Measurements from ENCODE around the gene NR4A1. TPM values are rescaled to one million over a fixed set of nuclear protein-coding genes. Genes with fewer than 3 reads are reported as not detected.

The NR4A1 gene
- total RNA-seq, 2 donors from 2014 or later: 17.7 to 18.4 TPM

DNA sequence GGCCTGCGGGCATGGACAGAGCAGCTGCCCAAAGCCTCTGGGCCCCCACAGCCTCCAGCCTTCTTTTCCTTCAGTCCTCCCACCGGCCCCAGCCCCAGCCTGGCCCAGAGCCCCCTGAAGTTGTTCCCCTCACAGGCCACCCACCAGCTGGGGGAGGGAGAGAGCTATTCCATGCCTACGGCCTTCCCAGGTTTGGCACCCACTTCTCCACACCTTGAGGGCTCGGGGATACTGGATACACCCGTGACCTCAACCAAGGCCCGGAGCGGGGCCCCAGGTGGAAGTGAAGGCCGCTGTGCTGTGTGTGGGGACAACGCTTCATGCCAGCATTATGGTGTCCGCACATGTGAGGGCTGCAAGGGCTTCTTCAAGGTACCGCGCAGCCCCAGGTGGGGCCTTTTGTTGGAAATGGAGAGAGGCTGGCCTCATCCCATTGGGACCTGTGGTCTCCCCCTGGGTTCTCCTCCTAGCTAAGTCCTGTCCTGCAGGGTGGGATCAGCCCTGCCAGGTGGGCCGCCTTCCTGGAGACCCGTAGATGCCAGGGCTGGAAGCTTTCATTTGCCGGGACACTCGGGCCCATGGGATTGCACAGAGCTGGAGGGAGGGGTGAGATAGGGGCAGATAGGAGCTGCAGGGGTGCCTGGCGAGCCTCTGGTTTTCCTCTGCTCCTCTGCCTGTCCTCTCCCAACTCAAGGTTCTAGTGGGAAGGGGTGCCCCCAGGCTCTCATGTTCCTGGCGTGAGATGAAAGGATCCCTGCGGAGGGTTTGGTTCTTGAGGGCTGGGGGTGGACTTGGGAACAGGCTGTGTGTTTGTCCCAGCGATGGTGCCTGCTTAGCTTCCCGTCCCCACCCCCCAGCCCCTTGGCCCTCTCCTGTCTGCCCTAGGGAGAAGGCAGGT, 3.8 kb downstream of the NR4A1 start:
- H3K9ac ChIP-seq (ENCODE audit: extremely low read depth, low read length, poor library complexity, severe bottlenecking): no peak overlapping the region
- H3K36me3 Mint-ChIP-seq (ENCODE audit: low read depth): peaks cover 18% of the 10 kb centered on the region
- 93 to 98% methylated on average over 8 to 21 of the region's 21 CpGs for WGBS, 2 experiments (ENCODE audit: insufficient coverage in 1 of 2, insufficient read length in 1 of 2)

DNA sequence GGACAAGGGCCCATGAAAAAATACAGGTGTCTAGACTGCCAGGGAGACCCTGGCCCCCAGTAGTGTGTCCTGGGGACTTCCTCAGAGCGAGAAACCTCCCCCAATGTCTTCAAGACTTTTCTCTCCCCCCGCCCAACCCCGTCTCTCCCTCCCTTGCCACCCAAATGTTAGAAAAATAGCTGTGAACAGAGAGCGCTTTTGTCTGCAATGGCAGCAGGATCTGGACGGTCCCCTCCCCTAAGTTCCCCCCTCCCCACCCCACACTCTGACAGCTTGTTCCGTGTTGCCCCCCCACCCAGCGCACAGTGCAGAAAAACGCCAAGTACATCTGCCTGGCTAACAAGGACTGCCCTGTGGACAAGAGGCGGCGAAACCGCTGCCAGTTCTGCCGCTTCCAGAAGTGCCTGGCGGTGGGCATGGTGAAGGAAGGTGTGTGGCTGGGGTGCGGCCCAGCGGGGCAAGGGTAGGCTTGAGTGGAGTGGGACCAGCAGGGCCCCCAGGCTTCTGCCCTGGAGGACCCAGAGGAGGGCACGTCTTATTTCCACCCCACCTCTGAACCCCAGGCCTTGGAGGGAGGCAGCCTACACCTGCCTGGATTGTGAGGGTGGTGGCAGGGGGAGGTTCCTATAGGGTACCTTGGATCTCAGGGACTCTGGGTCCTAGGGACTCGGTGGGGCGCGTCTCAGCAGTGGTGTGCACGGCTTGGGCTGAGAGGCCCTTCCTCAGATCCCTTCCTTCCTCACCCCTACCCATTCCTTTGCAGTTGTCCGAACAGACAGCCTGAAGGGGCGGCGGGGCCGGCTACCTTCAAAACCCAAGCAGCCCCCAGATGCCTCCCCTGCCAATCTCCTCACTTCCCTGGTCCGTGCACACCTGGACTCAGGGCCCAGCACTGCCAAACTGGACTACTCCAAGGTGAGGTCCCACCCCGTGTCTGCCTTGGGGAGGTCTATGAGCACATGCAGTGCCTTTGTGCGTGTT, 4.8 kb downstream of the NR4A1 start:
- no peak overlapping the region for H3K27ac Mint-ChIP-seq
- H3K27ac ChIP-seq (ENCODE audit: low read depth, low read length): no peak overlapping the region
- no peak overlapping the region for H3K4me3 ChIP-seq (ENCODE audit: low read length)
- peaks cover 21% of the 10 kb centered on the region for H3K36me3 ChIP-seq (ENCODE audit: control insufficient read depth, insufficient read depth, low read length)
- H3K9me3 Mint-ChIP-seq: no peaks in the 10 kb centered on the region
- DNase-seq: no peak
- TF ChIP-seq, protein P1, sequence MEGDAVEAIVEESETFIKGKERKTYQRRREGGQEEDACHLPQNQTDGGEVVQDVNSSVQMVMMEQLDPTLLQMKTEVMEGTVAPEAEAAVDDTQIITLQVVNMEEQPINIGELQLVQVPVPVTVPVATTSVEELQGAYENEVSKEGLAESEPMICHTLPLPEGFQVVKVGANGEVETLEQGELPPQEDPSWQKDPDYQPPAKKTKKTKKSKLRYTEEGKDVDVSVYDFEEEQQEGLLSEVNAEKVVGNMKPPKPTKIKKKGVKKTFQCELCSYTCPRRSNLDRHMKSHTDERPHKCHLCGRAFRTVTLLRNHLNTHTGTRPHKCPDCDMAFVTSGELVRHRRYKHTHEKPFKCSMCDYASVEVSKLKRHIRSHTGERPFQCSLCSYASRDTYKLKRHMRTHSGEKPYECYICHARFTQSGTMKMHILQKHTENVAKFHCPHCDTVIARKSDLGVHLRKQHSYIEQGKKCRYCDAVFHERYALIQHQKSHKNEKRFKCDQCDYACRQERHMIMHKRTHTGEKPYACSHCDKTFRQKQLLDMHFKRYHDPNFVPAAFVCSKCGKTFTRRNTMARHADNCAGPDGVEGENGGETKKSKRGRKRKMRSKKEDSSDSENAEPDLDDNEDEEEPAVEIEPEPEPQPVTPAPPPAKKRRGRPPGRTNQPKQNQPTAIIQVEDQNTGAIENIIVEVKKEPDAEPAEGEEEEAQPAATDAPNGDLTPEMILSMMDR (conservative IDR thresholded peaks at IDR 0.05): no peak
- no peak overlapping the region for H3K9ac ChIP-seq (ENCODE audit: extremely low read depth, low read length, poor library complexity, severe bottlenecking)
- 91 to 94% methylated on average over 7 to 26 of the region's 27 CpGs for WGBS, 2 experiments (ENCODE audit: insufficient coverage in 1 of 2, insufficient read length in 1 of 2)
- peaks cover 11% of the 10 kb centered on the region for H3K4me1 Mint-ChIP-seq
- peaks cover 1% of the 10 kb centered on the region for H3K27me3 Mint-ChIP-seq (ENCODE audit: insufficient read depth)
- H3K27me3 ChIP-seq (ENCODE audit: control insufficient read depth, insufficient read depth, low read length, poor library complexity, severe bottlenecking): no peaks in the 10 kb centered on the region
- H3K9me3 ChIP-seq (ENCODE audit: control insufficient read depth, low read length): no peaks in the 10 kb centered on the region
- no peak overlapping the region for H3K4me3 Mint-ChIP-seq
- no peaks in the 10 kb centered on the region for H3K4me1 ChIP-seq (ENCODE audit: control insufficient read depth, insufficient read depth, low read length)
- peaks cover 18% of the 10 kb centered on the region for H3K36me3 Mint-ChIP-seq (ENCODE audit: low read depth)

More for the DNA sequence above, 3.8 kb downstream of the NR4A1 start:
- H3K9me3 ChIP-seq (ENCODE audit: control insufficient read depth, low read length): no peaks in the 10 kb centered on the region
- no peaks in the 10 kb centered on the region for H3K27me3 ChIP-seq (ENCODE audit: control insufficient read depth, insufficient read depth, low read length, poor library complexity, severe bottlenecking)
- TF ChIP-seq, protein P1 (conservative IDR thresholded peaks at IDR 0.05): no peak
- H3K27ac ChIP-seq (ENCODE audit: low read depth, low read length): no peak overlapping the region
- Mint-ChIP-seq H3K27ac (no peak overlapping the region), H3K4me3 (no peak overlapping the region), H3K27me3 (ENCODE audit: insufficient read depth) (peaks cover 2% of the 10 kb centered on the region), H3K4me1 (peaks cover 17% of the 10 kb centered on the region), H3K9me3 (no peaks in the 10 kb centered on the region)
- H3K4me3 ChIP-seq (ENCODE audit: low read length): no peak overlapping the region
- no peak for DNase-seq
- no peaks in the 10 kb centered on the region for H3K4me1 ChIP-seq (ENCODE audit: control insufficient read depth, insufficient read depth, low read length)
- H3K36me3 ChIP-seq (ENCODE audit: control insufficient read depth, insufficient read depth, low read length): peaks cover 21% of the 10 kb centered on the region

DNA sequence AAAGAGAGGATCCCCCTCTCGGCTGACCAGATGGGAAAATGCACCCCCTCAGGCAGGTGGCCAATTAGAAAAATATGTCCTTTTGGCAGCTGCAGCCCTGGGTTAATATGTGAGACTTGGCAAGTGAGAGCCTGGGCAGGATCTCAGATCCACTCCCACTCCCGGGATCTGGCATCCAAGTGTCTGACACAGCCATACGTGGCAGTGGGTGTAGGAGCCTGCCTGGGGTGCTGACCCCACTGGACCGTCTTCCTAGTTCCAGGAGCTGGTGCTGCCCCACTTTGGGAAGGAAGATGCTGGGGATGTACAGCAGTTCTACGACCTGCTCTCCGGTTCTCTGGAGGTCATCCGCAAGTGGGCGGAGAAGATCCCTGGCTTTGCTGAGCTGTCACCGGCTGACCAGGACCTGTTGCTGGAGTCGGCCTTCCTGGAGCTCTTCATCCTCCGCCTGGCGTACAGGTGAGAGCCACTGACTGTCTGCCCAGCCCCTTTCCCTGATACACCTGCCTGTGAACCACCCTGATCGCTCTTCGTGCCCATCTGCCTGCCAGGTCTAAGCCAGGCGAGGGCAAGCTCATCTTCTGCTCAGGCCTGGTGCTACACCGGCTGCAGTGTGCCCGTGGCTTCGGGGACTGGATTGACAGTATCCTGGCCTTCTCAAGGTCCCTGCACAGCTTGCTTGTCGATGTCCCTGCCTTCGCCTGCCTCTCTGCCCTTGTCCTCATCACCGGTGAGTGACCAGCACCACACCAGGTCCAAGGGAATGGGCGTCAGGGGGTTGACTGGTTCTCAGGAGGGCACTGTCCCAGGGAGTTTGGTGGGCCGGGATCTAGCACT, 5.8 kb downstream of the NR4A1 start:
- no peak for DNase-seq
- Mint-ChIP-seq H3K9me3 (no peaks in the 10 kb centered on the region), H3K4me1 (peaks cover 7% of the 10 kb centered on the region), H3K27me3 (ENCODE audit: insufficient read depth) (peaks cover 1% of the 10 kb centered on the region), H3K4me3 (no peak overlapping the region), H3K27ac (no peak overlapping the region), H3K36me3 (ENCODE audit: low read depth) (peaks cover 18% of the 10 kb centered on the region)
- TF ChIP-seq, protein P1 (conservative IDR thresholded peaks at IDR 0.05): no peak
- H3K27ac ChIP-seq (ENCODE audit: low read depth, low read length): no peak overlapping the region
- peaks cover 21% of the 10 kb centered on the region for H3K36me3 ChIP-seq (ENCODE audit: control insufficient read depth, insufficient read depth, low read length)
- H3K4me1 ChIP-seq (ENCODE audit: control insufficient read depth, insufficient read depth, low read length): no peaks in the 10 kb centered on the region
- H3K9me3 ChIP-seq (ENCODE audit: control insufficient read depth, low read length): no peaks in the 10 kb centered on the region
- H3K27me3 ChIP-seq (ENCODE audit: control insufficient read depth, insufficient read depth, low read length, poor library complexity, severe bottlenecking): no peaks in the 10 kb centered on the region
- no peak overlapping the region for H3K9ac ChIP-seq (ENCODE audit: extremely low read depth, low read length, poor library complexity, severe bottlenecking)
- 90 to 93% methylated on average over 20 to 23 of the region's 23 CpGs for WGBS, 2 experiments (ENCODE audit: insufficient coverage in 1 of 2, insufficient read length in 1 of 2)
- H3K4me3 ChIP-seq (ENCODE audit: low read length): no peak overlapping the region

Measured in endodermal cell (in vitro differentiated cells).